HS-5 (cell line): ENCODE data around the gene TRPM7.
"Not testable (repeated sequence)": the region's sequence is repeated elsewhere in the genome, so short reads cannot be mapped to it uniquely, and the experiment has no call there.

Experiments used
- DNase-seq: peaks from one replicate; pipeline ENCODE4 v3.0.0-alpha.2; 2012; ENCODE audit warnings: low read depth

The TRPM7 gene

GRCh38 chr15:50686469-50687301 is at the start of gene TRPM7:
TSS of gene TRPM7 (minus strand) at chr15:50686797. CDS start at chr15:50686533, 264 bp downstream.
- DNase-seq, result peak; percentile 73

GRCh38 chr15:50735156-50735555 is 48.6 kb upstream of the TRPM7 start:
- DNase-seq, result no peak

GRCh38 chr15:50726315-50726714 is 39.7 kb upstream of the TRPM7 start:
- no peak for DNase-seq

GRCh38 chr15:50718700-50719125 is 32.1 kb upstream of the TRPM7 start:
- DNase-seq, result no peak

GRCh38 chr15:50712018-50712417 is 25.4 kb upstream of the TRPM7 start:
- no peak for DNase-seq

- DNase-seq, result no peak
These were observed 24.0 kb upstream of the TRPM7 start for GRCh38 chr15:50710585-50710984.

- no peak for DNase-seq
These were observed 21.4 kb upstream of the TRPM7 start for GRCh38 chr15:50707878-50708427.

- DNase-seq, result no peak
These were observed 16.3 kb upstream of the TRPM7 start for GRCh38 chr15:50702762-50703334.

- DNase-seq, result no peak
These were observed 11.5 kb upstream of the TRPM7 start for GRCh38 chr15:50698101-50698500.

- DNase-seq, result no peak
These were observed 10.7 kb upstream of the TRPM7 start for GRCh38 chr15:50697109-50697797.

GRCh38 chr15:50694634-50695165 is 8.1 kb upstream of the TRPM7 start:
- DNase-seq, result not testable (repeated sequence)

GRCh38 chr15:50687302-50687902 is 805 bp upstream of the TRPM7 start:
- DNase-seq, result no peak

- no peak for DNase-seq
These were observed 575 bp downstream of the TRPM7 start for GRCh38 chr15:50685976-50686468.

GRCh38 chr15:50685191-50685975 is 1.2 kb downstream of the TRPM7 start:
- DNase-seq, result no peak

- no peak for DNase-seq
These were observed 5.1 kb downstream of the TRPM7 start for GRCh38 chr15:50681467-50681866.

GRCh38 chr15:50676799-50677483 is 9.7 kb downstream of the TRPM7 start:
- peak; percentile 47 for DNase-seq

- no peak for DNase-seq
These were observed 11.0 kb downstream of the TRPM7 start for GRCh38 chr15:50675535-50676144.

- no peak for DNase-seq
These were observed 16.5 kb downstream of the TRPM7 start for GRCh38 chr15:50670115-50670514.

GRCh38 chr15:50669611-50670010 is 17.0 kb downstream of the TRPM7 start:
- no peak for DNase-seq

GRCh38 chr15:50665938-50666337 is 20.7 kb downstream of the TRPM7 start:
- DNase-seq, result no peak
